Measurements from ENCODE around the gene TMEM143. TPM values are rescaled to one million over a fixed set of nuclear protein-coding genes. Genes with fewer than 3 reads are reported as not detected.

TMEM143 gene
- total and polyA plus RNA-seq, 2 of the 8 experiments (the other 6 are each of a cell fraction or from before 2014, with no cell fraction given): 14.2 to 19.1 TPM

GRCh38 chr19:48379058-48379457 is 15.3 kb upstream of the TMEM143 start (continued):
- TF ChIP-seq EP300 (IDR thresholded peaks at IDR 0.05; ENCODE audit: borderline replicate concordance in 1 of 2, low read depth in 2 of 2, low read length in 2 of 2): no peak
